SJSA1 (cell line): ENCODE measurements around the gene SRSF10. TPM values are rescaled to one million over a fixed set of nuclear protein-coding genes. Genes with fewer than 3 reads are reported as not detected.
"Not testable (repeated sequence)": the region's sequence is repeated elsewhere in the genome, so short reads cannot be mapped to it uniquely, and the experiment has no call there.

Experiments used
- DNase-seq, 2 experiments: peaks; one replicate each; pipeline ENCODE4 v3.0.0-alpha.2; 2015 to 2020; ENCODE audit warnings: low spot score in 2 of 2, low read depth in 1 of 2
- H3K27ac ChIP-seq: fragments of 250-450 bp; sonication (Bioruptor Pico); 2 replicates; pipeline ENCODE4 v1.5.1; 2020; ENCODE audit warnings: mild to moderate bottlenecking, moderate library complexity
- H3K27me3 ChIP-seq: fragments of 250-450 bp; sonication (Bioruptor Pico); replicated peaks from 2 replicates; pipeline ENCODE4 v1.5.1; 2020; ENCODE audit warnings: mild to moderate bottlenecking, moderate library complexity
- H3K36me3 ChIP-seq: fragments of 250-450 bp; sonication (Bioruptor Pico); 2 replicates; pipeline ENCODE4 v1.5.1; 2020; ENCODE audit warnings: mild to moderate bottlenecking
- H3K4me1 ChIP-seq: fragments of 250-450 bp; sonication (Bioruptor Pico); replicated peaks from 2 replicates; pipeline ENCODE4 v1.6.1; 2021; ENCODE audit warnings: mild to moderate bottlenecking
- H3K4me3 ChIP-seq: fragments of 250-450 bp; sonication (Bioruptor Pico); 2 replicates; pipeline ENCODE4 v1.5.1; 2020; ENCODE audit warnings: mild to moderate bottlenecking
- H3K9me3 ChIP-seq: fragments of 250-450 bp; sonication (Bioruptor Pico); replicated peaks from 2 replicates; pipeline ENCODE4 v1.5.1; 2020; ENCODE audit warnings: mild to moderate bottlenecking
- total RNA-seq: library from RNA; depleted of rRNA; stranded (reverse); fragments of >200 nt; shearing (Covaris generic); gene quantifications from 2 replicates; pipeline ENCODE4 v1.2.3, GENCODE V29; 2014

The SRSF10 gene
- total RNA-seq, 1 experiment from 2014 or later: 145 TPM

- DNase-seq: peak; percentile 98
- Histone ChIP-seq H3K36me3 (peaks cover 38% of the 10 kb centered on the region), H3K27ac (peak within 1 kb of the TSS; percentile 98), H3K9me3 (no peaks in the 10 kb centered on the region), H3K4me1 (peaks cover 12% of the 10 kb centered on the region; the same call in 1 of the 2 replicates), H3K27me3 (no peaks in the 10 kb centered on the region), H3K4me3 (peak within 1 kb of the TSS; percentile 83)
These were observed 20.5 kb downstream of the SRSF10 start, which contains the start of gene PNRC2 for GRCh38 chr1:23959461-23960290. PNRC2 (plus strand) TSS chr1:23959828; CDS start chr1:23961458, 1,630 bp downstream.

GRCh38 chr1:23958810-23959460 is 21.2 kb downstream of the SRSF10 start:
- H3K4me1 ChIP-seq: peaks cover 12% of the 10 kb centered on the region; the same call in 1 of the 2 replicates
- peak overlapping the region; percentile 83 for H3K4me3 ChIP-seq
- peak overlapping the region; percentile 98 for H3K27ac ChIP-seq
- DNase-seq: peak; percentile 94
- no peaks in the 10 kb centered on the region for H3K9me3 ChIP-seq
- H3K36me3 ChIP-seq: peaks cover 31% of the 10 kb centered on the region
- no peaks in the 10 kb centered on the region for H3K27me3 ChIP-seq

GRCh38 chr1:23958040-23958809 is 21.9 kb downstream of the SRSF10 start:
- H3K27me3 ChIP-seq, DNase-seq, H3K9me3 ChIP-seq: not testable (repeated sequence)
- H3K4me1 ChIP-seq: peaks cover 12% of the 10 kb centered on the region; the same call in 1 of the 2 replicates
- peak overlapping the region; percentile 83 for H3K4me3 ChIP-seq
- H3K36me3 ChIP-seq: peaks cover 24% of the 10 kb centered on the region
- peak overlapping the region; percentile 98 for H3K27ac ChIP-seq

- no peak for DNase-seq
- H3K4me3 ChIP-seq: no peak overlapping the region
- no peaks in the 10 kb centered on the region for H3K9me3 ChIP-seq
- H3K27me3 ChIP-seq: no peaks in the 10 kb centered on the region
- H3K4me1 ChIP-seq: peaks cover 14% of the 10 kb centered on the region
- H3K27ac ChIP-seq: no peak overlapping the region
- H3K36me3 ChIP-seq: peaks cover 21% of the 10 kb centered on the region
These were observed 23.0 kb downstream of the SRSF10 start for GRCh38 chr1:23957096-23957495.

- no peak overlapping the region for H3K4me3 ChIP-seq
- no peak for DNase-seq
- H3K36me3 ChIP-seq: no peaks in the 10 kb centered on the region
- H3K9me3 ChIP-seq: no peaks in the 10 kb centered on the region
- H3K27ac ChIP-seq: no peak overlapping the region
- H3K4me1 ChIP-seq: peaks cover 16% of the 10 kb centered on the region
- H3K27me3 ChIP-seq: no peaks in the 10 kb centered on the region
These were observed 27.1 kb downstream of the SRSF10 start for GRCh38 chr1:23953020-23953419.

GRCh38 chr1:23947366-23947765 is 32.8 kb downstream of the SRSF10 start:
- Histone ChIP-seq H3K36me3 (no peaks in the 10 kb centered on the region), H3K9me3 (no peaks in the 10 kb centered on the region), H3K27me3 (no peaks in the 10 kb centered on the region), H3K4me3 (no peak overlapping the region), H3K4me1 (peaks cover 11% of the 10 kb centered on the region), H3K27ac (no peak overlapping the region)
- DNase-seq: no peak

GRCh38 chr1:23936481-23937176 is 43.5 kb downstream of the SRSF10 start:
- Histone ChIP-seq H3K9me3 (no peaks in the 10 kb centered on the region), H3K4me3 (no peak overlapping the region), H3K36me3 (no peaks in the 10 kb centered on the region), H3K27me3 (no peaks in the 10 kb centered on the region), H3K27ac (no peak overlapping the region), H3K4me1 (peaks cover 3% of the 10 kb centered on the region; the same call in 1 of the 2 replicates)
- no peak for DNase-seq

GRCh38 chr1:23931491-23931880 is 48.6 kb downstream of the SRSF10 start:
- no peak overlapping the region for H3K4me3 ChIP-seq
- no peaks in the 10 kb centered on the region for H3K36me3 ChIP-seq
- H3K27me3 ChIP-seq: no peaks in the 10 kb centered on the region
- H3K9me3 ChIP-seq: no peaks in the 10 kb centered on the region
- H3K27ac ChIP-seq: peak overlapping the region; percentile 24; the same call in 1 of the 2 replicates
- no peak for DNase-seq
- peaks cover 13% of the 10 kb centered on the region for H3K4me1 ChIP-seq

GRCh38 chr1:23930861-23931490 is 49.2 kb downstream of the SRSF10 start:
- Histone ChIP-seq H3K27ac (peak overlapping the region; percentile 24), H3K27me3 (no peaks in the 10 kb centered on the region), H3K4me1 (peaks cover 13% of the 10 kb centered on the region), H3K36me3 (no peaks in the 10 kb centered on the region), H3K9me3 (no peaks in the 10 kb centered on the region), H3K4me3 (no peak overlapping the region)
- peak in 1 of 2 experiments; percentile 50 for DNase-seq

- Histone ChIP-seq H3K27ac (no peak overlapping the region), H3K4me1 (peaks cover 13% of the 10 kb centered on the region), H3K4me3 (no peak overlapping the region), H3K36me3 (no peaks in the 10 kb centered on the region), H3K9me3 (no peaks in the 10 kb centered on the region), H3K27me3 (no peaks in the 10 kb centered on the region)
- DNase-seq: no peak
These were observed 49.9 kb downstream of the SRSF10 start for GRCh38 chr1:23930270-23930669.

GRCh38 chr1:23928789-23929188 is 51.3 kb downstream of the SRSF10 start:
- no peak overlapping the region for H3K4me3 ChIP-seq
- H3K4me1 ChIP-seq: peaks cover 13% of the 10 kb centered on the region
- no peak for DNase-seq
- H3K27me3 ChIP-seq: no peaks in the 10 kb centered on the region
- H3K36me3 ChIP-seq: no peaks in the 10 kb centered on the region
- H3K27ac ChIP-seq: no peak overlapping the region
- no peaks in the 10 kb centered on the region for H3K9me3 ChIP-seq

GRCh38 chr1:23927097-23927496 is 53.0 kb downstream of the SRSF10 start:
- Histone ChIP-seq H3K27me3 (no peaks in the 10 kb centered on the region), H3K4me1 (peaks cover 13% of the 10 kb centered on the region), H3K36me3 (no peaks in the 10 kb centered on the region), H3K4me3 (no peak overlapping the region), H3K27ac (no peak overlapping the region), H3K9me3 (no peaks in the 10 kb centered on the region)
- no peak for DNase-seq

GRCh38 chr1:23925279-23925678 is 54.8 kb downstream of the SRSF10 start:
- H3K9me3 ChIP-seq: no peaks in the 10 kb centered on the region
- no peaks in the 10 kb centered on the region for H3K27me3 ChIP-seq
- no peak overlapping the region for H3K27ac ChIP-seq
- no peaks in the 10 kb centered on the region for H3K4me1 ChIP-seq
- no peak for DNase-seq
- no peaks in the 10 kb centered on the region for H3K36me3 ChIP-seq
- H3K4me3 ChIP-seq: no peak overlapping the region
